MM.1S (cell line): ENCODE results near the gene PTPRG.

ENCODE experiments used
- EZH2 ChIP-seq: fragments of 300-600 bp; sonication (generic); optimal IDR thresholded peaks from 2 replicates; pipeline ENCODE3; 2017; ENCODE audit warnings: low read depth, mild to moderate bottlenecking, antibody characterized with exemption, low read length, mixed read lengths
- EZH2phosphoT487 ChIP-seq: fragments of 300-600 bp; sonication (generic); IDR thresholded peaks from 2 replicates; pipeline ENCODE4 v1.6.1; 2018; ENCODE audit warnings: antibody characterized with exemption, low read length
- TF ChIP-seq, protein P1 (sequence below): fragments of 300-600 bp; sonication (generic); IDR thresholded peaks from 2 replicates; pipeline ENCODE4 v1.5.1; 2016; ENCODE audit warnings: antibody characterized with exemption, low read length, mixed read lengths

DNA sequence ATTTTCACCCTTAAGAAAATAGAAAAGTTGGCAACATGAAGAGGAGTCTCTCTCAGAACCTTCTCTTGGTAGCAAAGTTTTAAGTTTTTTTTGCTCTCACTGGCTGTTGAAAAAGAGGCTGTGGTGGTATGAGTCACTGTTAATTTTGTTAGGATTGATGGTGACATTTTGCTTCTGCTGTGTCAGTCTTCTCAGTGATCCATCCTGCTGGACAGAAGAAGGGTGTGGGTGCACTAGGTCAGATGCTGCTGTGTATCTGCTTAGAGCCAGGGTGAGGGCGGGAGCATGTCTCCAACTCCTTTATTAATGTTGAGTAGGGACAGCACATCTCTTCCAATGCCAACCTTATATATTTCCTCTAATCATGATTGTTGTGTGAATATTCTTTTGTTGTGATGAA is 442.5 kb downstream of the PTPRG start:
- TF ChIP-seq, protein P1, sequence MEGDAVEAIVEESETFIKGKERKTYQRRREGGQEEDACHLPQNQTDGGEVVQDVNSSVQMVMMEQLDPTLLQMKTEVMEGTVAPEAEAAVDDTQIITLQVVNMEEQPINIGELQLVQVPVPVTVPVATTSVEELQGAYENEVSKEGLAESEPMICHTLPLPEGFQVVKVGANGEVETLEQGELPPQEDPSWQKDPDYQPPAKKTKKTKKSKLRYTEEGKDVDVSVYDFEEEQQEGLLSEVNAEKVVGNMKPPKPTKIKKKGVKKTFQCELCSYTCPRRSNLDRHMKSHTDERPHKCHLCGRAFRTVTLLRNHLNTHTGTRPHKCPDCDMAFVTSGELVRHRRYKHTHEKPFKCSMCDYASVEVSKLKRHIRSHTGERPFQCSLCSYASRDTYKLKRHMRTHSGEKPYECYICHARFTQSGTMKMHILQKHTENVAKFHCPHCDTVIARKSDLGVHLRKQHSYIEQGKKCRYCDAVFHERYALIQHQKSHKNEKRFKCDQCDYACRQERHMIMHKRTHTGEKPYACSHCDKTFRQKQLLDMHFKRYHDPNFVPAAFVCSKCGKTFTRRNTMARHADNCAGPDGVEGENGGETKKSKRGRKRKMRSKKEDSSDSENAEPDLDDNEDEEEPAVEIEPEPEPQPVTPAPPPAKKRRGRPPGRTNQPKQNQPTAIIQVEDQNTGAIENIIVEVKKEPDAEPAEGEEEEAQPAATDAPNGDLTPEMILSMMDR = no peak
- TF ChIP-seq EZH2phosphoT487 = no peak
- no peak for TF ChIP-seq EZH2
